ENCODE measurements around the gene DEFB132. TPM values are rescaled to one million over a fixed set of nuclear protein-coding genes. Genes with fewer than 3 reads are reported as not detected.

DEFB132 gene
- total and polyA plus RNA-seq, 2 of the 13 experiments (the other 11 are each of a cell fraction or from before 2014, with no cell fraction given): not detected

DNA sequence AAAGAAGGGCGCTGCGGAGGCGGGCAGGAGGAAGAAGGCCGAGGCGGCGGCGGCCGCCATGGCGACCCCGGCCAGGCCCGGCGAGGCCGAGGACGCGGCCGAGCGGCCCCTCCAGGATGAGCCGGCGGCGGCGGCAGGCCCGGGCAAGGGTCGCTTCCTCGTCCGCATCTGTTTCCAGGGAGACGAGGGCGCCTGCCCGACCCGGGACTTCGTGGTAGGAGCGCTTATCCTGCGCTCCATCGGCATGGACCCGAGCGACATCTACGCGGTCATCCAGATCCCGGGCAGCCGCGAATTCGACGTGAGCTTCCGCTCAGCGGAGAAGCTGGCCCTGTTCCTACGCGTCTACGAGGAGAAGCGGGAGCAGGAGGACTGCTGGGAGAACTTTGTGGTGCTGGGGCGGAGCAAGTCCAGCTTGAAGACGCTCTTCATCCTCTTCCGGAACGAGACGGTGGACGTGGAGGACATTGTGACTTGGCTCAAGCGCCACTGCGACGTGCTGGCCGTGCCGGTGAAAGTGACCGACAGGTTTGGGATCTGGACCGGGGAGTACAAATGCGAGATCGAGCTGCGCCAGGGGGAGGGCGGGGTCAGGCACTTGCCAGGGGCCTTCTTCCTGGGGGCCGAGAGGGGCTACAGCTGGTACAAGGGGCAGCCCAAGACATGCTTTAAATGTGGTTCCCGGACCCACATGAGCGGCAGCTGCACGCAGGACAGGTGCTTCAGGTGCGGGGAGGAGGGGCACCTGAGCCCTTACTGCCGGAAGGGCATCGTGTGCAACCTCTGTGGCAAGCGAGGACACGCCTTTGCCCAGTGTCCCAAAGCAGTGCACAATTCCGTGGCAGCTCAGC is 40.6 kb downstream of the DEFB132 start (continued):
- TF ChIP-seq HES4 (CRISPR knock-in tag; IDR thresholded peaks at IDR 0.05; ENCODE audit: borderline replicate concordance): 0 out of 2 replicates have a peak, but pooled peaks have one; percentile 38
- no peak for TF ChIP-seq IKZF1 (IDR thresholded peaks at IDR 0.05)
- TF ChIP-seq, protein P1, sequence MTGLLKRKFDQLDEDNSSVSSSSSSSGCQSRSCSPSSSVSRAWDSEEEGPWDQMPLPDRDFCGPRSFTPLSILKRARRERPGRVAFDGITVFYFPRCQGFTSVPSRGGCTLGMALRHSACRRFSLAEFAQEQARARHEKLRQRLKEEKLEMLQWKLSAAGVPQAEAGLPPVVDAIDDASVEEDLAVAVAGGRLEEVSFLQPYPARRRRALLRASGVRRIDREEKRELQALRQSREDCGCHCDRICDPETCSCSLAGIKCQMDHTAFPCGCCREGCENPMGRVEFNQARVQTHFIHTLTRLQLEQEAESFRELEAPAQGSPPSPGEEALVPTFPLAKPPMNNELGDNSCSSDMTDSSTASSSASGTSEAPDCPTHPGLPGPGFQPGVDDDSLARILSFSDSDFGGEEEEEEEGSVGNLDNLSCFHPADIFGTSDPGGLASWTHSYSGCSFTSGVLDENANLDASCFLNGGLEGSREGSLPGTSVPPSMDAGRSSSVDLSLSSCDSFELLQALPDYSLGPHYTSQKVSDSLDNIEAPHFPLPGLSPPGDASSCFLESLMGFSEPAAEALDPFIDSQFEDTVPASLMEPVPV (CRISPR knock-in tag; IDR thresholded peaks at IDR 0.05): peak; percentile 92
- TF ChIP-seq CHD4 (IDR thresholded peaks at IDR 0.05; ENCODE audit: borderline replicate concordance, low read length): no peak
- peak; percentile 38; the same call in 1 of the 2 replicates for TF ChIP-seq ZNF792 (CRISPR knock-in tag; IDR thresholded peaks at IDR 0.05)
- TF ChIP-seq, protein P2, sequence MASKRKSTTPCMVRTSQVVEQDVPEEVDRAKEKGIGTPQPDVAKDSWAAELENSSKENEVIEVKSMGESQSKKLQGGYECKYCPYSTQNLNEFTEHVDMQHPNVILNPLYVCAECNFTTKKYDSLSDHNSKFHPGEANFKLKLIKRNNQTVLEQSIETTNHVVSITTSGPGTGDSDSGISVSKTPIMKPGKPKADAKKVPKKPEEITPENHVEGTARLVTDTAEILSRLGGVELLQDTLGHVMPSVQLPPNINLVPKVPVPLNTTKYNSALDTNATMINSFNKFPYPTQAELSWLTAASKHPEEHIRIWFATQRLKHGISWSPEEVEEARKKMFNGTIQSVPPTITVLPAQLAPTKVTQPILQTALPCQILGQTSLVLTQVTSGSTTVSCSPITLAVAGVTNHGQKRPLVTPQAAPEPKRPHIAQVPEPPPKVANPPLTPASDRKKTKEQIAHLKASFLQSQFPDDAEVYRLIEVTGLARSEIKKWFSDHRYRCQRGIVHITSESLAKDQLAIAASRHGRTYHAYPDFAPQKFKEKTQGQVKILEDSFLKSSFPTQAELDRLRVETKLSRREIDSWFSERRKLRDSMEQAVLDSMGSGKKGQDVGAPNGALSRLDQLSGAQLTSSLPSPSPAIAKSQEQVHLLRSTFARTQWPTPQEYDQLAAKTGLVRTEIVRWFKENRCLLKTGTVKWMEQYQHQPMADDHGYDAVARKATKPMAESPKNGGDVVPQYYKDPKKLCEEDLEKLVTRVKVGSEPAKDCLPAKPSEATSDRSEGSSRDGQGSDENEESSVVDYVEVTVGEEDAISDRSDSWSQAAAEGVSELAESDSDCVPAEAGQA (IDR thresholded peaks at IDR 0.05; ENCODE audit: low read depth): no peak
- TF ChIP-seq, protein P2 (CRISPR knock-in tag; IDR thresholded peaks at IDR 0.05; ENCODE audit: borderline replicate concordance): no peak
- no peak for TF ChIP-seq SMARCC2 (IDR thresholded peaks at IDR 0.05)
- TF ChIP-seq, protein P3, sequence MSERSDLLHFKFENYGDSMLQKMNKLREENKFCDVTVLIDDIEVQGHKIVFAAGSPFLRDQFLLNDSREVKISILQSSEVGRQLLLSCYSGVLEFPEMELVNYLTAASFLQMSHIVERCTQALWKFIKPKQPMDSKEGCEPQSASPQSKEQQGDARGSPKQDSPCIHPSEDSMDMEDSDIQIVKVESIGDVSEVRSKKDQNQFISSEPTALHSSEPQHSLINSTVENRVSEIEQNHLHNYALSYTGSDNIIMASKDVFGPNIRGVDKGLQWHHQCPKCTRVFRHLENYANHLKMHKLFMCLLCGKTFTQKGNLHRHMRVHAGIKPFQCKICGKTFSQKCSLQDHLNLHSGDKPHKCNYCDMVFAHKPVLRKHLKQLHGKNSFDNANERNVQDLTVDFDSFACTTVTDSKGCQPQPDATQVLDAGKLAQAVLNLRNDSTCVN (CRISPR knock-in tag; IDR thresholded peaks at IDR 0.05; ENCODE audit: borderline replicate concordance): 0 out of 2 replicates have a peak, but pooled peaks have one; percentile 50
- TF ChIP-seq, protein P4, sequence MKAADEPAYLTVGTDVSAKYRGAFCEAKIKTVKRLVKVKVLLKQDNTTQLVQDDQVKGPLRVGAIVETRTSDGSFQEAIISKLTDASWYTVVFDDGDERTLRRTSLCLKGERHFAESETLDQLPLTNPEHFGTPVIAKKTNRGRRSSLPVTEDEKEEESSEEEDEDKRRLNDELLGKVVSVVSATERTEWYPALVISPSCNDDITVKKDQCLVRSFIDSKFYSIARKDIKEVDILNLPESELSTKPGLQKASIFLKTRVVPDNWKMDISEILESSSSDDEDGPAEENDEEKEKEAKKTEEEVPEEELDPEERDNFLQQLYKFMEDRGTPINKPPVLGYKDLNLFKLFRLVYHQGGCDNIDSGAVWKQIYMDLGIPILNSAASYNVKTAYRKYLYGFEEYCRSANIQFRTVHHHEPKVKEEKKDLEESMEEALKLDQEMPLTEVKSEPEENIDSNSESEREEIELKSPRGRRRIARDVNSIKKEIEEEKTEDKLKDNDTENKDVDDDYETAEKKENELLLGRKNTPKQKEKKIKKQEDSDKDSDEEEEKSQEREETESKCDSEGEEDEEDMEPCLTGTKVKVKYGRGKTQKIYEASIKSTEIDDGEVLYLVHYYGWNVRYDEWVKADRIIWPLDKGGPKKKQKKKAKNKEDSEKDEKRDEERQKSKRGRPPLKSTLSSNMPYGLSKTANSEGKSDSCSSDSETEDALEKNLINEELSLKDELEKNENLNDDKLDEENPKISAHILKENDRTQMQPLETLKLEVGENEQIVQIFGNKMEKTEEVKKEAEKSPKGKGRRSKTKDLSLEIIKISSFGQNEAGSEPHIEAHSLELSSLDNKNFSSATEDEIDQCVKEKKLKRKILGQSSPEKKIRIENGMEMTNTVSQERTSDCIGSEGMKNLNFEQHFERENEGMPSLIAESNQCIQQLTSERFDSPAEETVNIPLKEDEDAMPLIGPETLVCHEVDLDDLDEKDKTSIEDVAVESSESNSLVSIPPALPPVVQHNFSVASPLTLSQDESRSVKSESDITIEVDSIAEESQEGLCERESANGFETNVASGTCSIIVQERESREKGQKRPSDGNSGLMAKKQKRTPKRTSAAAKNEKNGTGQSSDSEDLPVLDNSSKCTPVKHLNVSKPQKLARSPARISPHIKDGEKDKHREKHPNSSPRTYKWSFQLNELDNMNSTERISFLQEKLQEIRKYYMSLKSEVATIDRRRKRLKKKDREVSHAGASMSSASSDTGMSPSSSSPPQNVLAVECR (CRISPR knock-in tag; IDR thresholded peaks at IDR 0.05; ENCODE audit: borderline replicate concordance): peak; percentile 79
- TF ChIP-seq RBFOX2 (IDR thresholded peaks at IDR 0.05; ENCODE audit: low read depth, low read length): peak; percentile 57
- no peak for TF ChIP-seq NFIB (CRISPR knock-in tag; IDR thresholded peaks at IDR 0.05; ENCODE audit: borderline replicate concordance)
- no peak for TF ChIP-seq ZKSCAN8 (CRISPR knock-in tag; IDR thresholded peaks at IDR 0.05; ENCODE audit: borderline replicate concordance)
- peak; percentile 54 for TF ChIP-seq ZNF747 (CRISPR knock-in tag; IDR thresholded peaks at IDR 0.05; ENCODE audit: borderline replicate concordance)
- TF ChIP-seq ZMYM2 (CRISPR knock-in tag; IDR thresholded peaks at IDR 0.05): no peak
- TF ChIP-seq ZNF138 (CRISPR knock-in tag; IDR thresholded peaks at IDR 0.05; ENCODE audit: low read depth): no peak

Data from HepG2 (cell line).